ENCODE measurements around the gene CMPK1. TPM values are rescaled to one million over a fixed set of nuclear protein-coding genes. Genes with fewer than 3 reads are reported as not detected.
"Not testable (repeated sequence)": the region's sequence is repeated elsewhere in the genome, so short reads cannot be mapped to it uniquely, and the experiment has no call there.

CMPK1 gene
- total RNA-seq, 1 donor from 2014 or later, result 149 TPM

DNA sequence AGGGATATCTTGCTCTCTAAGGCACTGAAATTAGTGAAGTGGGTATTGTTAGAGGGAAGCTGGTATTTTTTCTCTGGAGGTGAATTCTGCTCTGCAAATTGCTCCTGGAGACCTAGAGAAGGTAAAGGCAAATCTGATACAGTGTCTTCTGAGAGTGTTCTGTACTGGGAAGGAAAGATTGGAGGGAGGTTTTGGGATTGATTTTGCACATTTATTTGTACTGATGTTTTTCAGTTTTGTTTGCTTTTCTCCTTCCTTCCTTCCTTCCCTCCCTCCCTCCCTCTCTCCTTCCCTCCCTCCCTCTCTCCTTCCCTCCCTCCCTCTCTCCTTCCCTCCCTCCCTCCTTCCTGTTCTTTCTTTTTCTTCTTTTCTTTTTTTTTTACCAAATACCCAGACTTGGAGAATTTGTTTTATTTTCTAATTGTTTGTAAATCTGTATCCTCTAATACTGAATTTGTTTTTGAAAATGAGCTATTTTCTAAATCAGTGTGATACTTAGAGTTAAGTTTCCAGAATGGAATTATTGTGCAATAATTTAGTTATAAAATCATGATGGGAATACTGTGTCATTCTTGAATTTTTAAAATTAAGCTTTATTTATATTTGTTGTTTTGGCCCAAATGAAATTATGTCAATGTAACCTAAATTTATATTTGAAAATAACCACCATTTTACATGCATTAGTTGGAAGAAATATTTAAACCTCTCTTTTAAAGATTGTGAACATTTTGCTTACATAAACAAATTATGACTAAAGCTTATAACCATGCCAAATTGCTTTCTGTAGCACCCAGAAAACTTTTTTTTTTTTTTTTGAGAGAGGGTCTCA, 4.9 kb downstream of the CMPK1 start:
- DNase-seq (ENCODE audit: low spot score), result no peak

- DNase-seq (ENCODE audit: low spot score), result no peak
These were observed 6.6 kb downstream of the CMPK1 start for GRCh38 chr1:47340227-47340626.

GRCh38 chr1:47346979-47347378, 13.4 kb downstream of the CMPK1 start:
- DNase-seq (ENCODE audit: low spot score), result not testable (repeated sequence)

- no peak for DNase-seq (ENCODE audit: low spot score)
These were observed 14.1 kb downstream of the CMPK1 start for GRCh38 chr1:47347735-47348134.

- no peak for DNase-seq (ENCODE audit: low spot score)
These were observed 14.7 kb downstream of the CMPK1 start for GRCh38 chr1:47348246-47348645.

DNA sequence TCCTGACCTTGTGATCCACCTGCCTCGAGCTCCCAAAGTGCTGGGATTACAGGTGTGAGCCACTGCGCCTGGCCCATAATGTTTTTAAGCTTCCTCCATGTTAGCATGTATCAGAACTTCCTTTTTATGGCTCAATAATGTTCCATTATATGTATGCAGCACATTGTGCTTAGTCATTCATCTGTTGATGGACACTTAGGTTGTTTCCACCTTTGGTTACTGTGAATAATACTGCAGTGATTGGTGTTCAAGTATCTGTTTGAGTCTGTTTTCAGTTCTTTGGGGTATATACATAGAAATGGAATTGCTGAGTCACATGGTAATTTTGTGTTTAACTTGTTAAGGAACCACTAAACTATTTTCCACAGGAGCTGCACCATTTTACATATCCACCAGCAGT, 17.7 kb downstream of the CMPK1 start:
- DNase-seq (ENCODE audit: low spot score), result no peak

- DNase-seq (ENCODE audit: low spot score), result no peak
These were observed 27.8 kb downstream of the CMPK1 start for GRCh38 chr1:47361380-47361779.

DNA sequence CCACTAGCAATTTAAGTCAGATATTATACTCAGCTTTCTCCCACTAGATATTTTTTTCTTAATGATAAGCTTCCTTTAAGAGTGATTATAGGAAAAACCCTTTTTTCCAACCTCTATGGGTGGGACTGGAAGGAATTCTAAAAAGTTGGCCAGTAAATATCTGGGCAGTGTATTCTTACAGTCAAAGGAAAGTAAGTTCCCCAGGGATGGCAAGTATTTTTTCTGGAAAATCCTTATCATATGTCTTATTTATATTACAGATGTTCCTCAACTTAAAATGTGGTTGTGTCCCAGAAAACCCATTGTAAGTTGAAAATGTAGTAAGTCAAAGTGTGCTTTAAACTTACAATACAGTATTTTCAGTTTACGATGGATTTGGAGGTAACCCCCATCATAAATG, 29.2 kb downstream of the CMPK1 start:
- no peak for DNase-seq (ENCODE audit: low spot score)

GRCh38 chr1:47367651-47368050, 34.1 kb downstream of the CMPK1 start:
- no peak for DNase-seq (ENCODE audit: low spot score)

DNA sequence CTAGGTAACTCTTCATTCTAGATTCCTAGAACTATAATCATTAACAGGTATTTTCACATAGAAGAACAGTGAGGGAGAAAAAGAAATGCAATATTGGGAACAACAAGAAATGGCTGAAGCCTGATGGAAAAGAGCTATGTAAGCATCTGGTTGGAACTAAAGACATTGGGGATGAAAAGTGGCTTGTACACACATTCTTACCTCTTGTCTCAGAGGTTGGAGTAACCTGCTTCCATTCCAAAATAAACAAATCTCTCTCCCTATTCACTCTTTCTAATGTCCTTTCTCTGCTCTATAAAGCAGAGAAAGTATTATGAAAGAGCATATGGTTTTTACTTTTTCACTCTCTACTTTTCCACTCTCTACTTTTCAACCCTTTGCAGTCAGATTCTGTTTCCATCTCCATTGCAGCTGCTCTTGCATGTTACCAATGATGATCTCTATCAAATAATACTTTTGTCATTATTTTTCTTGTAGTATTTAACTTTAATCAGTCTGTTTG, 37.5 kb downstream of the CMPK1 start:
- DNase-seq (ENCODE audit: low spot score), result no peak

GRCh38 chr1:47374501-47374900, 40.9 kb downstream of the CMPK1 start:
- DNase-seq (ENCODE audit: low spot score), result no peak

DNA sequence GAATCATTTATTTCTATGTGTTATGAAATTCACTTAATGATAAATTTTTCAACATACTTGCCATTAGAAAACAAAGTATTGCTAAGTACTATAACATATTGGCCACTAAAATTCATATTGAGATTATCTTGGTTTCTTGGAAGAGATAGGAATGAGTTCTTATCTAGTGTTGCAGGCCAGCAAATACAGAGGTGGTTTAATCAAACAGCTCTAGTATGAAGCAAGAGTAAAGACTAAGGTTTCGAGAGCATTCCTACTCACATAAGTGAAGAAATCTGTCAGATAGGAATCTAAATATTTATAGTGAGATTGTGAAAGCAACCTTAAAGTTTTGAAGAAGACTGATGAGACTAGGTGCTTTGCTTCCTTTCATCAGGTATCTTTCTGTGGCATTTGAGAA, 44.6 kb downstream of the CMPK1 start:
- no peak for DNase-seq (ENCODE audit: low spot score)

DNA sequence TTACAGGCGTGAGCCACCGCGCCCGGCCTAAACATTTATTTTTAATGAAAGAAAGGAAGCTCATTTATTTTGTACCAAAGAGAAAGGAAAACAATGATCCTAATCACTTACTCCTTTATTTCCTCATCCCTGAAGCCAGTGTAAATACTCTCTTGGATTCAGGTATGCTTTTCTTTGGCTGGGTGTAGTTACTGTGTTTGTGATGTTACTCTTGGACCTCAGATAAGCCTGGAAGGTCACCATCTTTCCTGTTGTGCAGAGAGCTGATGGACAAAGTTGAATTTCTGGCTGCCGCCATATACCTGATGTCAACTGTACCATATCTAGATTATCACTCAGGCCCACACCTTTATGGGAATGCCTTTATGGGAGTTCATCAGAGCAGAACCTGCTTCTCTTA, 47.1 kb downstream of the CMPK1 start:
- no peak for DNase-seq (ENCODE audit: low spot score)

- no peak for DNase-seq (ENCODE audit: low spot score)
These were observed 48.9 kb downstream of the CMPK1 start for GRCh38 chr1:47382399-47382983.

DNA sequence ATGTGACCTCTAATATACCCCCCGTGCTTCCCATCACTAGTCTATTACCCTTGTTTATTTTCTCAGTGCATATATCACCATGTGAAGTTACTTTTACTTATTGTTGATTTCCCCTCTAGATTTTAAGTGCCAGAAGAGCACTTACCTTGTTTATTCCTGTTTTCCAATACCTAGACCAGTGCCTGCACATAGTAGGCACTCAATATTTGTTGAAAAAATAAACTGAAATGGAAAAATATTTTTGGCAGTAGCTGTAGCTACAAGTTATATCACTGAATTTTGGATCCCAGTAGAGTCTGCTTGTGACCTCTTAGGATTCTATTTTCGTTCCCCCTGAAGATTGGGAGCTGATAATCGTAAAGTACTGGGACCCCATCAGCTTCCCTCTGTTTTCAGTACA, 50.5 kb downstream of the CMPK1 start:
- DNase-seq (ENCODE audit: low spot score), result no peak

DNA sequence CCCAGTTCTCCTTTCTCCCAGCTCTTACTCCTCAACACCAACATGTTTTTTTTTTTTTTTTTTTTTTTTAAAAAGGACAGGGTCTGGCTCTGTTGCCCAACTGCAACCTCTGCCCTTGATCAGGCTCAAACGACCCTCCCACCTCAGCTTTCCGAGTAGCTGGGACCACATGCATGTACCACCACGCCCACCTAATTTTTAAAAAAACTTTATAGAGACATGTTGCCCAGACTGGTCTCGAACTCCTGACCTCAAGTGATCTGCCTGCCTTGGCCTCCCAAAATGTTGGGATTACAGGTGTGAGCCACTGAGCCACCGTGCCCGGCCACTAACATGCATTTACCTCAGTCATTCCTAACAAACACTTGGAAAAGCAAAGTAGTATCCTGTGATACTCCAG, 51.4 kb downstream of the CMPK1 start:
- no peak for DNase-seq (ENCODE audit: low spot score)

DNA sequence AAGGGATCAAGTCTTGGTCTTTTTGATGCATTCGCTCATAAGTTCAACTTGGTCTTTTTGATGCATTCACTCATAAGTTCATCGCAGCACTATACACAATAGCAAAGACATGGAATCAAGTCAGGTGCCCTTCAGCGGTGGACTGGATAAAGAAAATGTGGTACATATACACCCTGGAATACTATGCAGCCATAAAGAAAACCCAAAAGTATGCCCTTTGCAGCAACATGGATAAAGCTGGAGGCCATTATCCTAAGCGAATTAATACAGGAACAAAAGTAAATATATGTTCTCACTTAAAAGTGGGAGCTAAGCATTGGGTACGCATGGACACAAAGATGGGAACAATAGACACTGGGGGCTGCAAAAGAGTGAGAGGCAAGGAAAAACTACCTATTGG, 52.7 kb downstream of the CMPK1 start:
- no peak for DNase-seq (ENCODE audit: low spot score)

DNA sequence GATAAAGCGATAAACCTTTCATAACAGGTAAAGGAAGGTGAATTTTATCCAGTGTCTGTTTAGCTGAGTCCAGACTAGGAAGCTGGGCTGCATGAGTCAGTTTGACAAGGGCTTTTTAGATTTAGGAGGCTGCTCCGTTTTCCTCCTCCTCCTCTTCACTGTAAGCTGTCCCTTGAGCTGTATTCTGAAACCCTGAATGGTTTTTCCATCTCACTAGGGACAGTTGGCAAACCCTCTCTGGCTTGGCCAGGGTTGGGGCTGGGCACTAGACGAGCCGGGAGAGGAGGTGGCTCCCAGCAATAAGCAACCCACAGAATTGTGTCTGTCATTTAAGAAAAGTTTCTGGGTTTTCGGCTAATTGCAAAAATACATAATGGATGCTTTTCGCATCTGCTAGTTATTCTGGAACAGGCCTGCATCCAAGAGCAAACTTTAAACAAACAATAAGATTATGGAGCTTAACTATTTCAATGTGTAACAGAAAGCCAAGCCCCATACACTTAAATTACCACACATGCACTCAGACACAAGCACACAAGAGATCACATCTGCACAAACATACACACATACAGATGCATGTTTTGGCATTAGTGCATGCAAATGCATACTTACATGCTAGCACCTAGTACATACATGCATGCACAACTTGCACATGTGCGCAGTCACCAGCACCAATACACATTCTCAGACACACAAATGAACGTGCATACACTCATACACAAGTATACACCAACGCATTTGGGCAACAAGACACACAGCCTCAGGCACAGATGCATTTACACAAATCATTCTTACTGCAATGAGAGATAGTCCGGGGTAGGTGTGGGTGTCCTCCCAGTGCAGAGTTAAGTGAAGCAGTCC, 54.7 kb downstream of the CMPK1 start:
- DNase-seq (ENCODE audit: low spot score), result no peak

DNA sequence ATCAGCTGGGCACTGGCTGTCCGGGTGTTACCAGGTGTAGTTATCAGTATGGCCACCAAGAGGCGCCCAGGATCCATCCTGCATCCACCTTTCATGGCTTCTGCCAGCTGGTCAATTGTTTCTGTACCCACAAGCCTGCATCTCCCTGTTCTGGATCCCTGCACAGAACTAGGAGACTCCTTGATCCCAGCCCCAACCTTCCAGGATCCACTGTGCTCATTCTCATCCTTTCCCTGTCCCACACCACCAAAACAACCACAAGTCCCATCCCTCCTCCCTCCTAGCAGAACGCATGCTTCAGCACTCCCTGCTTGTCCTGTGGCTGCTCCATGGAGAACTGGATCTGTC, 55.3 kb downstream of the CMPK1 start:
- DNase-seq (ENCODE audit: low spot score), result peak; percentile 52

DNA sequence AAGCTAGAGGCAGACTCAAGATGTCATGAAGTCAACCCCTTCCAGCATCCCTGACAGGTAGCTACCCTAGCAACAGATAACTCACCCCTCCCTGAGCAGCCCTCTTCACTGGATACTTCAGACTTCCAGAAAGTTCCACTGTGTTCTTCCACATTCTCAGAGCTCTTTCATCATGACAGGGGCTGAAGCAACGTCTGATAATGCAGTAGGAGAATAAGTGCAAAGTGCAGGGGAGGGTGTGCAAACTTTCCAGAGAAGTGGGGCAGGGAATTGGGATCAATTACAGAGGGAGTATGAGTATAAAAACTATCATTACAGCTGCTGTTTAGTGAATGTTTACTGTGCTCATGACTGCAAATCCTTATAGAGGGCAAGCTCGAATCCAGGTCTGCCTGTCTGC, 56.1 kb downstream of the CMPK1 start:
- no peak for DNase-seq (ENCODE audit: low spot score)

- no peak for DNase-seq (ENCODE audit: low spot score)
These were observed 57.3 kb downstream of the CMPK1 start for GRCh38 chr1:47390843-47391242.

GRCh38 chr1:47393141-47393540, 59.6 kb downstream of the CMPK1 start:
- DNase-seq (ENCODE audit: low spot score), result no peak

GRCh38 chr1:47395433-47395832, 61.8 kb downstream of the CMPK1 start:
- no peak for DNase-seq (ENCODE audit: low spot score)

Measured in mucosa of gallbladder (tissue), 1 donor.